Endothelial cell of umbilical vein (primary cell): ENCODE data around the gene TMEM209.

Experiments
- EZH2 ChIP-seq: IDR thresholded peaks from 2 replicates; pipeline ENCODE4 v1.6.1; 2012; ENCODE audit warnings: borderline replicate concordance, low read depth, mild to moderate bottlenecking, moderate library complexity, low read length, inconsistent platforms; ENCODE audit not compliant: severe bottlenecking
- FOS ChIP-seq: IDR thresholded peaks from 2 replicates; pipeline ENCODE4 v1.6.1; 2011; ENCODE audit warnings: mild to moderate bottlenecking, low read length, moderate library complexity, borderline replicate concordance; ENCODE audit not compliant: insufficient read depth
- GATA2 ChIP-seq: IDR thresholded peaks from 2 replicates; pipeline ENCODE4 v1.7.0; 2011; ENCODE audit warnings: low read depth, mild to moderate bottlenecking, moderate library complexity, mixed read lengths, low read length; ENCODE audit not compliant: insufficient read length, insufficient read depth
- JUN ChIP-seq: IDR thresholded peaks from 2 replicates; pipeline ENCODE4 v1.6.1; 2011; ENCODE audit warnings: borderline replicate concordance, low read depth; ENCODE audit not compliant: insufficient read length, insufficient read depth
- MYC ChIP-seq: IDR thresholded peaks from one replicate; pipeline ENCODE4 v1.6.1; 2011; ENCODE audit warnings: mild to moderate bottlenecking, low read depth, low read length
- POLR2A ChIP-seq: IDR thresholded peaks from 2 replicates; pipeline ENCODE4 v1.6.1; 2012; ENCODE audit warnings: low read depth, mild to moderate bottlenecking, control low read depth, low read length
- POLR2AphosphoS5 ChIP-seq: IDR thresholded peaks from 2 replicates; pipeline ENCODE4 v1.6.1; 2012; ENCODE audit warnings: low read depth, mild to moderate bottlenecking, control low read depth, low read length, moderate library complexity; ENCODE audit not compliant: insufficient read depth
- TF ChIP-seq, protein P1 (sequence below), 2 donors: IDR thresholded peaks; 1 replicate in 1 of 2; 2 replicates in 1 of 2; pipeline ENCODE4 v1.5.1; 2011; ENCODE audit warnings: low read length in 2 of 2, mild to moderate bottlenecking in 2 of 2, moderate library complexity in 2 of 2, control low read depth in 1 of 2, inconsistent platforms in 1 of 2, low read depth in 1 of 2; ENCODE audit not compliant: insufficient read depth in 1 of 2; ENCODE audit errors: extremely low read depth in 1 of 2
- TF ChIP-seq, protein P2 (sequence below): IDR thresholded peaks from 2 replicates; pipeline ENCODE4 v1.6.1; 2011; ENCODE audit not compliant: insufficient read depth, insufficient read length

DNA sequence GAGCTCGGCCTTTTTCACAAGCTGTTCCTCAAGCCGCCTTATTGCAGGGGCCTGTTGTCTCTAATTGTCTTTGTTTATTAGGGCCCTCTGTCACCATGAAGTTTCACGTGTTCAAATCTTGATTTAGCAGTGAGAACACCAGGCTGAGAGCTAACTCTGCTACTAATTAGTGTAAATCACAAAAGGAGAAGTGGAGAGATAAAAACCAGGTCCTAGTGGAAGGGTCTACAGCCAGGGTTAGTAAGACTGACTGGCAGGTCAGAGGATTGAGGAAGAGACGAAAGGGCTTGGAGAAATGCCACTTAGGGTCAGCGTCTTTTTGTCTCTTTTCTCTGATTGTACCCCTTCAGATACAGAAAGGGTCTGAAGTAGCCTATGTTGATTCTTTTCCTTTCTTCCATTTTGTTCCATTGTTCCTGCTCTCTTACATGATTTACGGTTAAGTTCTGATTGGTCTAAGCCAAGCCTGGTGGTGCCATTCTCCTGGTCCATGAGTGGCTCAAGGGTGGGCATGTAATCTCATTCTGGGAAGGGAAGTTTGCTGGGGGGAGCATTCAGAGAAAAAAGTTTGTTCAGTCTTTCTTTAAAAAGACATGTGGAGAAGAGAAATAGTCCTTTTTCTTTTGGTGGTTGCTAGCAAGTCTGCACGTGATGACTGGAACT lies 23.8 kb upstream of the TMEM209 start:
- no peak for TF ChIP-seq GATA2
- no peak for TF ChIP-seq POLR2A
- no peak for TF ChIP-seq POLR2AphosphoS5
- TF ChIP-seq, protein P1, sequence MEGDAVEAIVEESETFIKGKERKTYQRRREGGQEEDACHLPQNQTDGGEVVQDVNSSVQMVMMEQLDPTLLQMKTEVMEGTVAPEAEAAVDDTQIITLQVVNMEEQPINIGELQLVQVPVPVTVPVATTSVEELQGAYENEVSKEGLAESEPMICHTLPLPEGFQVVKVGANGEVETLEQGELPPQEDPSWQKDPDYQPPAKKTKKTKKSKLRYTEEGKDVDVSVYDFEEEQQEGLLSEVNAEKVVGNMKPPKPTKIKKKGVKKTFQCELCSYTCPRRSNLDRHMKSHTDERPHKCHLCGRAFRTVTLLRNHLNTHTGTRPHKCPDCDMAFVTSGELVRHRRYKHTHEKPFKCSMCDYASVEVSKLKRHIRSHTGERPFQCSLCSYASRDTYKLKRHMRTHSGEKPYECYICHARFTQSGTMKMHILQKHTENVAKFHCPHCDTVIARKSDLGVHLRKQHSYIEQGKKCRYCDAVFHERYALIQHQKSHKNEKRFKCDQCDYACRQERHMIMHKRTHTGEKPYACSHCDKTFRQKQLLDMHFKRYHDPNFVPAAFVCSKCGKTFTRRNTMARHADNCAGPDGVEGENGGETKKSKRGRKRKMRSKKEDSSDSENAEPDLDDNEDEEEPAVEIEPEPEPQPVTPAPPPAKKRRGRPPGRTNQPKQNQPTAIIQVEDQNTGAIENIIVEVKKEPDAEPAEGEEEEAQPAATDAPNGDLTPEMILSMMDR (IDR thresholded peaks at IDR 0.05; ENCODE audit: extremely low read depth in 1 of 2, insufficient read depth in 1 of 2, low read depth in 1 of 2, low read length in 2 of 2): no peak
- TF ChIP-seq EZH2: no peak
- TF ChIP-seq, protein P2, sequence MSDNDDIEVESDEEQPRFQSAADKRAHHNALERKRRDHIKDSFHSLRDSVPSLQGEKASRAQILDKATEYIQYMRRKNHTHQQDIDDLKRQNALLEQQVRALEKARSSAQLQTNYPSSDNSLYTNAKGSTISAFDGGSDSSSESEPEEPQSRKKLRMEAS: no peak
- TF ChIP-seq FOS: no peak
- TF ChIP-seq MYC: no peak
- no peak for TF ChIP-seq JUN
